COLO668 (cell line): ENCODE results near the gene MORN1.

Source experiments
- DNase-seq: peaks from one replicate; lab custom pipeline; 2025; ENCODE audit not compliant: unreplicated experiment; lab: John Stamatoyannopoulos, UW

The MORN1 gene

DNA sequence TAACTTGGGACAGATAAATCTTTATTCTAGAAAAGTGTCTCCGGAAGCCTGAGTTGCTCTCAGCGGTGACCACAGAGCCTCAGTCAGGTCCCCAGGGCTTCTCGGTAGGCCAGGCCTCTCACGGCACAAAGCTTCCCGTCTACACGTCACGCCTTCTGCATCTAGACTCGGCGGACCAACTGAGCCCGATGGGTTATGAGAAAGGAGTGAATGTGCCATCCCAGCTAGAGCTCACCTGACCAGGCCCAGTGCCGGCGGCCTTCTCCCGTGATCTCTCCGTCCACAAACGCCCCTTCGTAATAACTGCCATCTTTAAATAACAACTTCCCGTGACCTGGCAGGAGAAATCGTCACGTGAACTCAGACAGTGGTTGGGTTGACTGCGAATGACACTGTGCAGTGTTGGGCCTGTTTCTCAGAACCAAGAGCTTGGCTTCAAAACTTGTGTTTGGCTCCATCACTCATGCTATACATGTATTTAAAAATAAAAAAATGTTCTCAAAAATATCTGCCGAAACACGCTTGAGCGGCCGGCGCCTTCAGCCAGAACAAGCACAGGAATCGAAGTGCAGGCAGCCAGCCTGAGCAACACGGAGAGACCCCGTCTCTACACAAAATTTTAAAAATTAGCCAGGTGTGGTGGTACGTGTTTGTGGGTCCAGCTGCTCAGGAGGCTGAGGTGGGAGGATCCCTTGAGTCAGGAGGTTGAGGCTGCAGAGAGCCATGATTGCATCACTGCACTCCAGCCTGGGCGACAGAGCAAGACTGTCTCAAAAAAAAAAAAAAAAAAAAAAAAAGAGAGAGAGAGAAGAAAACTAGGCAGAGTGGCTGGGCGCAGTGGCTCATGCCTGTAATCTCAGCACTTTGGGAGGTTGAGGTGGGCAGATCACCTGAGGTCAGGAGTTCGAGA lies 3.1 kb downstream of the MORN1 start:
- no peak for DNase-seq

- no peak for DNase-seq
Measured at GRCh38 chr1:2386636-2387611, 4.4 kb downstream of the MORN1 start.

DNA sequence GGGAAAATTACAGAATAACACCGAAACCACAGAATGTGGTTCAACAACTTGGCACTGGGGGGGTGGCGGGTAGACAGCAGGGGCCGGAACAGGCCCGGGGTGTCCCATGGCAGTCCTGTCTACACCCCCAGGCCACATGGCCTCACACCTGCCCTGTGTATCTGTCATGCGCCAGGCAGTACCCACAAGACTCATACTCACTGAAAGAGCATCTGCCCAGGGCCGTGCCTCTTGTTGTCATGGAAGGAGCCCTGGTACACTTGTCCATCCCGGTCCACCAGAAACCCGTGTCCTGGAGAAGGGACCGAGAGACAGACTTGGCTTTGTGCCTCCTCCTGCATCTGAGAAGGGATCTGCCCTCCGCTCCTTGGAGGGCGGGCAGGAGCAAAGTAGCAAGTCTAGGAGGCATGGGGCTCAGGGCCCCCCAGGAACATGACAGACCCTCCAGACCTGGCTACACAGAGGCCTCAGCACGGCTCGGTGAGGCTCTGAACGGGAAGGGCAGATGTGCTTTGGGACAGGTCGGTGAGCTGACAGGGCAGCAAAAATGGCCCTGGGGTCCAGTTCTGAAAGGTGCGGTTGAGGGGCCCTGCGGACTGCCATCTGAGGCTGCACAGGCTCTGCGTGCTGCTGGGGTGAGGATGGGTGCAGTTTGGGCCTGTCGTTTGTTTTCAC lies 5.6 kb downstream of the MORN1 start:
- no peak for DNase-seq

DNA sequence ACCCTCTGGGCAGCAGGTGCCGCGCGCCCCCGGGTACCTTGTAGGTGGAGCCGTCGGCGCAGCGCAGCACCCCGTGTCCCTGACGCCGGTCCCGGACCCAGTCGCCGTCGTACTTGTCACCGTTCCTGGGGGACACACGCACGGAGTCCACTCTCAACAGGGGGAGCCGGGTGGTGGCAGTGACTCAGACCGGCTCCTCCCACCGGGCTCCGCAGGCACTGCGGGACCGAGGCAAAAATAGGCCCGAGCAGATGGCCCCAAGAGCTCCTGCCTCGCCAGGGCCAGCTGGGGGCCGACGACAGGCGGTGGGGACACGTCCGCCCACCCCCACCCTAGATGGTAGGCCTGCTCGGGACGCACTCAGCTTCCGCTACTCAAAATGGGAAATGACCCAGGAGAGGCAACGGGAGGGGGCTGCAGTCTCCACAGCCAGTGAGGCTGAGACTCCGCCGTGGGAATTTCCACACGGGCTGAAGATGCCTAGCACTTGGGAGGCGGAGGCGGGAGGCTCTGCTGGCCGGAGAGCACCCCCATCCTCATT lies 6.3 kb downstream of the MORN1 start:
- DNase-seq: no peak

GRCh38 chr1:2384130-2384860 lies 7.1 kb downstream of the MORN1 start:
- DNase-seq: no peak

DNA sequence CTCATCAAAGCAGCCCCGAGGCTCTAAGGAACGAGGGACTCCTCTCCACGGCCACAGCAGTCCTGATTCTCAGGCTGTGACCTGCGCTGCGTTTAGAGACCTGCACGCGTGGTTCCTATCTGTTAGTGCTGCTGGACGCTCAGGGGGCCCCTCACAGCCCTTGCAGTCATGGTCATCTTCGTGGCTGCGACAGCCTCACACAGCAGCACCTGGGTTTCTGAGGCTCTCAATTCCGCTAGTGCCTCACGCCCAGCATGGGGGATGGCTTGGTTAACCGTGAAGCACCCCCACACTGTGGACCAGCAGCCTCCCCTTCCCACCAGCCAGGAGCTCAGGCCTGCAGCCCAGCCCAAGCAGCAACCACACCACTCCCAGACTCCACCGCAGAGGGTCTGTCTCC lies 7.8 kb downstream of the MORN1 start:
- DNase-seq: no peak

GRCh38 chr1:2382621-2383361 lies 8.6 kb downstream of the MORN1 start:
- DNase-seq: peak; percentile 61

- peak; percentile 73 for DNase-seq
Measured at GRCh38 chr1:2381741-2382620, 9.4 kb downstream of the MORN1 start.

DNA sequence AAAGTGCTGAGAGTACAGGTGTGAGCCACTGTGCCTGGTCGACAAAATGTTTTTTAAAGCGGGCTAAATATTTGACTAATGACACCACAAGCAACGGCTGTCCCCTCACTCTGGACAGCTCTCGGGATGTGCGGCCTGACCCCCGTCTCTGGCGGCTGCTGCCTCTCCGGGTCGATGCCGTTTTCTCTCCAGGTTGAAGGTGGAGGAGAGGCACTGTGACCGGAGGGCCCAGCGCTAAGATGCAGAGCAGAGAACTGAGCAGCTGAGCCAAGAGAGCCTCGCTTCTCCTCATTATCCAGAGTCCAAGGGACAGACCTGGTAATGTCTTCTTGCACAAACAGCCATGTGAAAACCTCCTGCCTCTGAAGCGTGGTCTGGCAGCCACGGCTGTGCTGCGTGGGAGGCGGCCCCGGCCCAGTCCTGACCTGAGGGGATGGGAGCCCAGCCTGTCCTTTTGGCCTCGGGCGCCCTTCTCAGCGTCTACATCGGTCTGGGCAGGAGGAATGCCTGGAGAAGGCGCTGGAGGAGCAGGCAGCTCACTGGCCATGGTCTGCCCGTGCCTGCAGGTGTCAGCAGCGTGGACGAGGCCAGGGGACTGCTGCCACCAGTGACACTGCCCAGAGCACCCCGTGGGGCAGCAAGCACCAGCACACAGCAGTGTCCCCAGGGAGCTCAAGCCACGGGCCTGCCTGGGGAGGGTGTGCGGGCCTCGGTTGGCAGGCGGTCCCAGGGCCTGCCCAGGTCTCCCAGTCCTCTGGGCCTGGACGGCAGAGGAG lies 10.3 kb downstream of the MORN1 start:
- DNase-seq: no peak

- no peak for DNase-seq
Measured at GRCh38 chr1:2379733-2380404, 11.5 kb downstream of the MORN1 start.

DNA sequence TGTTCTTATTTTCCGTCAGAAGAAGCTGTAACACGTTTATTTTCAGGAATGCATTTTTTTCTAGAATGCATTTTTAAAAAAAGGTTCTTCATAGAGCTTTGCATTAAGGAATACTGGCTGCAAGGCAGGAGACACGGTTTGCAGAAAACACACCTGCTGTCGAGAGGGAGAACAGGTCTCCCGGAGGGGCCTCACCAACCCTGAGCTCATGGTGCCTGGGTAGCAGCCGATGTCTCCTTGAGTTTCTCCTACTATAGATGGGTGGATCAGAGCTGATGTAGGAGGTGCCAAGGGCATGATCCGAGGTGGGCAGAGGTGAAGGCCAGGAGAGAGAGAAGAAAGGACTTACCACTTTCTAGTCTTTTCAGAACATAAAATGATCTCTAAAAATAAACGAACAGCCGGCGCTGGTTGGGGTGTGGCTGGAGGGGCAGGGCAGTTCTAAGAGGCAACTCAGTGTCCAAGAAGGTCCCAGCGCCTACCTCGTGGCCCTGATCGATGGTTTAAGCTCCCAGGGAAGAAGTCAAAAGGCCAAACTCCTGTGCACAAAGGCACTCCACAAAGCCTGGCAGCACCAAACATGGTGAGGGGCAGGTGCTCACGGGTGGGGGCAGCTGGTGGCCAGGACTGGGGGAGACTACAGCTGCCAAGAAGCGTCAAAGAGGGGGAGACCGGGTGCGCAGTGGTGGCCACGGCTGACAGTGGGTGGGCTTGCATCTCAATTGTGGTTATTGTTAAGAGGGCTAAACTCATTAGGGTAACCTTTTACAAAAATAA lies 12.2 kb downstream of the MORN1 start:
- no peak for DNase-seq

GRCh38 chr1:2378441-2378851 lies 12.9 kb downstream of the MORN1 start:
- peak; percentile 87 for DNase-seq

GRCh38 chr1:2377751-2378440 lies 13.5 kb downstream of the MORN1 start:
- DNase-seq: no peak

DNA sequence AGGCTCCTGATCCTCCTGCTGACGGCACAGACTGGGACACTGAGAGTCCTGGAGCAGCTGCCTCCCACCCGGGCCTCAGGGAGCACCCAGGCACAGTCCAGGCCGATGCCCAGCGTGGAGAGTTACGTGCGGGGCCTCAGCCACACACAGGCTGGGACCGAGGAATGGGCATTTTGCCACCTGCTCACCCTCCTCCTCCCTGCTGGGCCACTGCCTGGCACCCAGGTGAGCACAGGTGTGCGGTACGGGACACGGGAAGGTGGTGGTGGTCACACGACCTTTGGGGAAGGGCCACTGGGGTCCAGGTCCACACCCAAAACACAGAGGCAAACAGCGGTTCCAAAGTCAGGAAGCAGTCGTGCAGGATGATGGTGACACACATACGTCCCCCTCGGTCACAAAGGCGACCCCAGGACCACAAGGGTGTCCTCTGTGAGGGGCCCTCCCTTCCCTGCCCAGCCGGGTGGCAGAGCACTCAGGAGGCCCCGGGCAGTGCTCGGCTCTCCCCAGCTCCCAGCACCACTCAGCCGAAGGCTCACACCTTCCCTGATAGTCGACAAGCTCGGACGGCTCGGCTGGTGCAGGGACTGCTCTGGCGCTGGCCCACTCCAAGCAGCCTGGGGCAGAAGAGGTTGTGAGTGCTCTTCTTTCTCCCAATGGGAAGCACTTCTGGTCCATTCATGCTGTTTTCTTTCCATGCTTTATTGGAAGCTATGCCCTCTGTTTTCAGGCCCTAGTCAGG lies 14.3 kb downstream of the MORN1 start:
- DNase-seq: no peak

GRCh38 chr1:2376261-2376741 lies 15.1 kb downstream of the MORN1 start:
- DNase-seq: no peak
